NCI-H1694 (cell line): ENCODE measurements around the gene S100A6.
"Not testable (repeated sequence)": the region's sequence is repeated elsewhere in the genome, so short reads cannot be mapped to it uniquely, and the experiment has no call there.

ENCODE experiments used
- DNase-seq: peaks from one replicate; lab custom pipeline; 2025; lab: John Stamatoyannopoulos, UW

Gene S100A6

DNA sequence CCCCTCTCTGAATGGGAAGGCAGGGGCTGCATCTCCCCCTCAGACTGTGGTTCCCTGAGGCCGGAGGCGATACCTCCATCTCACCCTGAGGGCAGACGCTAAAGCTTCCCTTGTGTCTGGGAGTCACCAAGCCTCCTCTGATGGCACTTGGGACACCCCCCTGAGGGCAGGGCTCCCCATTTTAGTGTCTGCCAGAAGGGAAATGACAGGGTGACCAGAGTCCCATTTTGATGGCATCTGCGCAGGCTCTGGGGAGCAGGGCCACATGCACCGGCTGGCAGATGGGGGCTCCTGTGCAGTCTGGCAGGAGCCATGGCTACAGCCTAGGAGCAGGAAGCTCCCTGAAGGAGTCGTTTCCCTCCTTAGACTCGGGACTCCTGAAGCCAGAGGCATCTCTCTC lies 28.2 kb upstream of the S100A6 start:
- no peak for DNase-seq

DNA sequence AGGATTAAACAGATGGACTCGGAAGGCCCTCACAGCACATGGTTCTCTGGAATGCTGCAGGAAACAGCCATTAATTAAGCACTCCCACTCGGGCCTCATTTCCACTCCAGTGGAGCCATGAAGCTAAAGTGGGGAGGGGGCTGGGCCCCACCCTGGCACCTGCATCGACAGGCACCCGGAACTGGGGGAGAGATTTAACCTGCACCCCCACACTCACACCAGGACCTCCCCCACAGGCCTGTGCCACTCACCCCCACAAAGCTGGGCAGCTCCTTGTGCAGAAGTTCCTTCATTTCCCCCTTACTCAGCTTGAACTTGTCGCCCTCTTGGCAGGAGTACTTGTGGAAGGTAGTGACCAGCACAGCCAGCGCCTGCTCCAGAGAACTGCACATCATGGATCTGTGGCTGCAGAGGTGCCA lies 27.7 kb upstream of the S100A6 start:
- DNase-seq: no peak

DNA sequence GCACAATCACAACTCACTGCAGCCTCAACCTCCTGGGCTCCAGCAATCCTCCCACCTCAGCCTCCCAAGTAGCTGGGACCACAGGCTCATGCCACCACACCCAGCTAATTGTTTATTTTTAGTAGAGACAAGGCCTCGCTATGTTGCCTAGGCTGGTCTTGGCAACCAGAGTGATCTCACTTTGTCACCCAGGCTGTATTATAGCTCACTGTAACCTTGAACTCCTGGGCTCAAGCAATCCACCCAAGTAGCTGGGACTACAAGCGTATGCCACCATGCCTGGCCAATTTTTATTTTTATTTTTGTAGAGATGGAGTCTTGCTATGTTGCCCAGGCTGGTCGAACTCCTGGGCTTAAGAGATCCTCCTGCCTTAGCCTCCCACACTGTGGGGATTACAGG lies 26.2 kb upstream of the S100A6 start:
- DNase-seq: not testable (repeated sequence)

DNA sequence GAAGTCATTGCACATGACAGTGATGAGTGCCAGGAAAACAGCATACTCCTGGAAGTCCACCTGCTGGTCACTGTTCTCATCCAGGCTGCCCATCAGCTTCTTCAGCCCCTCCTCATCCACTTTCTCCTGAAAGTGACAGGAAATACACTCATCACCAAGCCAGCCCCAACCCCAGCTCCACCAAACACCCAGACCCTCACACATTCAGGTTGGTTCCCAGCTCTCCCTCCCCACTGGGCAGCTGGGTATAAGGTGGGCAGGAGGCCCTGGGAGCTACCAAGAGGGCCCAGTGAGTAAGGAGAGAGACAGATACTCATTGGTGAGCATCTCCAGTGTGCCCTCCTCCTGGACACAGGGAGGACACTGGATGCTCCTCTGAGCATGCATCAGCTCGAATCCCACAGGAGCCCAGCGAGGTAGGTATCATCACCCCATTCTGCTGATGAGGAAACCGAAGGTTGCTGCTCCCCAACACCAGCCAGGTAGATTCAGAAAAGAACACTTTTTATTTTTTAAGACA lies 25.7 kb upstream of the S100A6 start:
- no peak for DNase-seq

DNA sequence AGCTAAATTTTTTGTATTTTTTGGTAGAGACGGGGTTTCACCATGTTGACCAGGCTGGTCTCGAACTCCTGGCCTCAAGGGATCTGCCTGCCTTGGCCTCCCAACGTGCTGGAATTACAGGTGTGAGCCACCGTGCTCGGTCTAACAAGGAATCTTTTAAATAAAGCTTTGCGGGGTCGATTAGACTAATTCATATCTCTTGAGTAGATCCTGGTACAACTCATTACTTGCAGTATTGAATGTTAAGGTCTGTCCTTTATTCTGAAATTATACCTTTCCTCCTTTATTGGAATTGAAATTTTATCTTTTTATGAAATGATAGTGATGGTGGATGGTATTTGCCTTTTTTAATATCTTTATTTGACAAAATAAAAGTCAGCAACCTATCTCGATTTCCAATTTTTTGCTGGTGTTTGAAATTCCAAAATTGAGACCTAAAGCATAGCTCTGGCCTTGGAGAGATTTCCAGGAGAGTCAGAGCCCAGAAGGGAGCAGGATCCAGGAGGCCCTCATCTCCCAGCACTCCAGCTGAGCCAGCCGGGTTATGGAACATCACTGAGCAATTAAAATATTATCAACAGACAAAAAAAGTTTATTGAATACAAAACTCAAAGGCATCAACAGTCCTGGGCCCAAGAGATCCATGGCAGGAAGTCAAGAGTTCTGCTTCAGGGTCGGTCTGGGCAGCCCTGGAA lies 25.1 kb upstream of the S100A6 start:
- no peak for DNase-seq

DNA sequence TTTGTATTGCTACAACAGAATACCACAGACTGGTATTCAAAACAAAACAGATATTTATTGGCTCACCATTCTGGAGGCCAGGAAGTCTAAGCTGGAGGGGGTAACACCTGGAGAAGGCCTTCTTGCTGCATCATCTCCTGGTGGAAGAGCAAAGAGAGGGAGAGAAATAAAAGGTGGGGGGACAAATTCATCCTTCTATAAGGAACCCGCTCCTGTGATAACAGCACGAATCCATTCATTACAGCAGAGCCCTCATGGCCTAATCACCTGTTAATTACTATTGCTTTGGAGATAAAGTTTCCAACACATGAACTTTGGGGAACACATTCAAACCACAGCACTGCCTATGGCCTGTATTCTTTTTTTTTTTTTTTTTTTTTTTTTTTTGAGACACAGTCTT lies 24.4 kb upstream of the S100A6 start:
- DNase-seq: no peak

DNA sequence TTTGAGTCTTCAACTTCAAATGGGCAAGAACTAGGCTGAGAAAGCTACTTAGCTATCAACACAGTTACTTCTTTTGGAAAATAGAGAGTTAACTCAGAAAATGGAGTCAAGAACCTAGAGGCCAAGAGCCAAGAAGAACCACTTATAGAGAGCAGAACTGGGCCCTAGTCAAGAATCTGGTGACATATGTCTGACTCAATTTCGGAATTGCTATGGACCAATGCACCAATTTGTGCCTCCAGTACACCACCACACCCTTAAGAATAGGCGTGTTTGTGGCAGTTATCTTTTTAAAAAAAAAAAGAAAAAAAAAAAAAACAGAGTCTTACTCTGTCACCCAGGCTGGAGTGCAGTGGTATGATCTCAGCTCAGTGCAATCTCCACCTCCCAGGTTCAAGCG lies 22.1 kb upstream of the S100A6 start:
- DNase-seq: no peak

DNA sequence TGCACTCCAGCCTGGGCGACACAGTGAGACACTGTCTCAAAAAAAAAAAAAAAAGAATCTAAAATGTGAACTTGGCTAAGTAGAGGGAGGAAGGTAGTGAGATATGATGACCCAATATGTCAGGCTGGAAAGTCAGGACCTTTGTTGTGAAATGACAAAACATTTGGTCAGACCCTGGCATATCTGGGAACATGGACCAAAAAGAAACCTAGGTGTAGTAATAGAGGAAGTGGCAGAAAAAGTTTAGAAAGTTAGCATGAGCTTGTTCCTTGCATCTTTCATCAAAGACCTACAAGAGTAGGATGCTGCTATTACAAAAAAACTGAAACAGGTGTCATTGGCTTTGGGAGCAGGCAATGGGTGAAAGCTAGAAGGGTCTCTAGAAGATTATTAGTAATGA lies 20.6 kb upstream of the S100A6 start:
- no peak for DNase-seq

DNA sequence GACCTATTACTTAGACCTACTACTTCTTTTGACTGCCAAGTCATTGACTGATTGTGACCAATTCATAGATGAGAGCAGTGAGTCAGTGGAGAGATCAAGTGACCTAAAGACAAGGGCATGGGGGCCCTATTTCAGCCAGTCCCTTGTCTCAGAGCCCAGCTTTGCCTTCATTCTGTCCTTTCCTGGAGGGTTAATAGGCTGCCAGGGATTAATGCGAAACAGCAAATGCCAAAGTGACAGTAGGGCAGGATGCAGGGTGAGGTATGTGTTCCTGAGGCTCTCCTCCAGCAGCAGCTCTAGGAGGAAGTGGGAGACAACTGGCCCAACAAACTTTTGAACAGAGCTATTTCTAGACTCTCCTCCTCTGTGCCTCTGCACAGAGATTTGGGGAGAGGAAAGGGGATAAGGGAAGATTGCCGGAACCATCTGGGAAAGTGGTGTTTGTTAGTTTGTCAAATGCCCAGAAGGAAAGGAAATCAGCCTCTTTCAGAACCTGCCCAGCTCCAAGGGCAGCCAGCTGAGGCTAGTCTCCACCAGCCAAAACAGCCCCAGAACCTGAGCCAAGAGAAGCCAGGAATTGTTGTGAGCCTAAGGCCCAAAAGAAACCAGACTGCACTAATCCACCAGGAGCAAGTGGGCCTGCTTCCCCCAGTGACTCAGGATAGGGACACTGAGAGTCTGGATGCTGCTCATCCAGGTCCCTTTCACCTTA lies 18.2 kb upstream of the S100A6 start:
- DNase-seq: no peak

DNA sequence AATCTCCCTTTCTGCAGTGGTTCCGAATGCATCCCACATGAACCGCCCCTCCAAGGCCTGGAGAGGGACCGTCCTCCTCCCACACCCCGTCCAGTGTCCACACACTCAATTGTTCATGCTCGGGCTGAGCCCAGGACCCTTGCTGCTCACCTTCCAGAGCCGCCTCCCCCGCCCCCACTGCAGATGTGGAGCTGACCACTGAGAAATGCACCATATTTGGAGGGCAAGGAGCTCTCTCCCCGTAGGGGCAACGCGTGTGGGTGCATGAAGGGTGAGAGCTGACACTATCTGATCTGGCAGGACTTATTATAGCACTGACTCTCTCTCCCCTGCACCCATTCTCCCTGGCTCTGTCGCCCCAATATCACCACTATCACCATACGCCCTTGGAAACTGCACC lies 17.3 kb upstream of the S100A6 start:
- no peak for DNase-seq

DNA sequence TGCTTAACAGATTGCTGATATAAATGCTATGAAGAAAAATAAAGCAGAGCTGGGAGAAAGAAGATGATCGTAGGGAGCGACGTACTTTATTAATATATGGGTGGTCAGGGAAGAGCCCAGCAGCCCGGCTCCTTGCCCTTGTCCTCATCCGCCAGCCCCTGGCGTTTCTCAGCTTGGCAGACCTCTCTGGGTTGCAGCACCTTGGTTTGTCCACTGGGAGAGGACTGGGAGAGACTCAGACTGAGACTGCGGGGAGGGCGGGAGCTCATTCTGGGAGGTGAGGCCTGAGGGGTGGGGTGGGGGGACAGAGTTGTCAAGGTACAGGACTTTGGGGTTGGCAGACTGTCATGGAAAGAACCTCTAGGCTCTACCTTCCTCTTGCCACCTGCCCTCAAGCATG lies 16.5 kb upstream of the S100A6 start:
- DNase-seq: no peak

DNA sequence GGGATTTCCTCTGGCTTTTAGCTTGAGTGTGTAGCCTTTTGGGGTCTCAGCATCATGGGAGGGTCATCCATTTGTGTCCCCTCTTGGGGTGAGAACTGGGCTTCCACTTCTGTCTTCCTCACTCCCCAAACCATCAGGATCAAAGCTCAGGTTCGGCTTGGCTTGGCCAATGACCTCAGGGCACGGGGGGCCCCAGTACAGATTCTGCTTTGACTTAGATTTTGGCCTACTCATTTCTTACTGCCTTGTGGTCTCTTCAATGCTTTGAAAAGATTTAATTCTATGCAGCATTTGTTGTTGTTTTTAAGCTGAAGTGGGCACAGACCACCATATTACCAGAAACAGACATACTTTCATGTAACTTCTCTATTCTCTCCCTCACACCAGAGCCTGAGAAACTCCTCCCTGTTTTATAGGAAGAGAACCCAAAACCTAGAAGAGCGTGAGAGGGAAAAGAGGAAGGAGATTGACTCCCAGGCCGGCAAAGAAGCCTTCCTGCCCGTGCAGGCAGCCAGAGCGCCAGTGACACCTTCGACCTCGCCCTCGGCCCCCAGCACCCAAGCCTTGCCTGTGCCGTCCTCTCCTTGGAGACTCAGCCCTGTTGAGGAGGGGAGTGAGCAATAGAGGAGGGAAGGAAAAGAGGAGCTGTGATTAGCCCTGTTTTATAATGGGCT lies 15.2 kb upstream of the S100A6 start:
- no peak for DNase-seq

DNA sequence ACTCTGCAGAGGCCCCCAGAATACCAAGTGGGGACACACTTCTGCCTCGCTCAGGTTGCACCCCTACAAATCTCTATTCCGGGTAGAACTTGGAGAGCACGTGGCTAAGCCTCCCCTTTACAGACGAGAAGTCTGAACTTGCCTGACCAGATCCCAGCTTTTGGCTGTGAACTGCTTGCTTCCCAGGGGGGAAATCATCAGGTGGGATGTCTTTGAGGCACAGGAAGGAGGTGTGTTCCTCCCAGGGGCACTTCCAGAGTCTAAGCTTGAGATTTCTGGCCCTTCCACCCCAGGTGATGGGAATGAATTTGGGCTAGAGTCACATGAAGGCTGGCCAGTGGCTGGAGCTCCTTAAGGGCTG lies 14.6 kb upstream of the S100A6 start:
- DNase-seq: no peak

DNA sequence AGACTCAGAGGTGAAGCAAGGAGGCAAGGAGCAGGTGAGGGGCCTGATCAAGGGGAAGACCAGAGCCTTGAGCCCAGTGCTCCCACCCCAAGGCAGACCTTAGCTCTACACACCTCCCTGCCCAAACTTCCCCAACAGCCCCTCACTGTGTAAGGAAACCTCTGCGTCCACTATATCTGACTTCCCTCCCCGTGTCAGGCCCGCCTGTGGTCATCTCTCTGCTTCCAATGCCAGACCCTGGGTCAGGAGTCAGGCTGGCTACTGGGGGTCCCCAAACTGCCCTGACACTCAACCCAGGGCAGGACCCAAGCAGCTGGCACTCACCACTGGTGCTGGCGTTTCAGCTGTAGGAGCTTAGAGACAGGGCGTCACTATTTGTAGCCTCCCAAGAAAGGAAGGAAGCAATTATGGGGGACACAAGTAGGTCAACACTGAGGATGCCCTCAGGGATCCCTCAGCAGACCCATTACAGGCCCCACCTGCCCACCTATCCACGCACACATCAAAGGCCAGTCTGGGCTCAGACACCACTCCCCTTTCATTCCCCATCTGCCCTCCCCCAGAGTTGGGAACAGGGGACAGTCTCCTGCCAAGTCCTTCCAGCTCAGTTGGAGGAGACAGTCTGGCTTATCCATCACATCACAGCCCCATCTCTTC lies 14.1 kb upstream of the S100A6 start:
- DNase-seq: no peak

DNA sequence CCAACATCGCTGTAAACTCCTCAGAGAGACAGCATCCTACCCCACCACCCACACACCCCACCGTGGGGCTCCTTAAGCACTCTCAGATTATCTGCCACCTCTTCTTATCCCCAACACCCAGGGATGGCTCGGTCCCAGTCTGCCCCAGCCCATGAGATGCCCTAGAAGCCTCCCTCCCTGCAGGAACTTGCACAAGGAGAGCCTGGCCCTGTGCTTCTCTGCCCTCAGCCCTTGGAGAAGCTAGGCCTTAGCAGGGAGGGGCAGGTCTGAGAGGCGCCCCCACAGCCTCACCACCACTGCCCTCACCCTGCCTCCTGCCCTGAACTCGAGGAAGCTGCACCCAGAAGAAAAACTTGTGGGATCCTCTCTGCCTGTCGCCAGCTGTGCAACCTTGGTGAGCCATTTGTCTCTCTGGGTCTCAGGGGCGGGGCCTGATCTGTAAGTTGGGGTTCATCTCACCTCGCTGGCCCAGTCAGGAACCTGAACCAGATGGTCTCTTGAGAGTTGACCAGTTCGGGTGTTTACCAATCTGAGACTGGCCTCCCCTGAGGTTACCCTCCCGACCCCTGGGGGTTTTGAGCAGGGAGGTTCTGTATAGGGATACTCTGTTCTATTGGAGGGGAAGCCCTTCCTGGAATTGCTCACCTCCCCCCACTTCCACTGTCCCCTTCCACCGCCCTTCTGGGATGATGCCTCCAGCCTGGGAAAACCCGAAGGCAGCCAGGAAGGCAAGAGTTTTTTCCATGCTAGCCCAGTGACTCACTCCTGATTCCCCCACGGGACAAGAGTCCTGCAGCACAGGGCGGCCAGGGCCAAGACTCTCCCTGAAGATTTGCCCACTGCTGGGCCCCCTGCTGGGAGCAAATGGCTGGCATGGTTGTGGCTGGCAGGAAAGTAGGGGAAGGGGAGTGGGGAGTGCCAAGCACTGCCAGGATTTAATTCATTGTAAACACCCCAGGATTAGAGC lies 13.2 kb upstream of the S100A6 start, which contains the start of gene S100A3:
S100A3 (minus strand) TSS at position 537 of the 967 bp plus-strand sequence. CDS start 773 bp downstream, outside the sequence.
- no peak for DNase-seq

DNA sequence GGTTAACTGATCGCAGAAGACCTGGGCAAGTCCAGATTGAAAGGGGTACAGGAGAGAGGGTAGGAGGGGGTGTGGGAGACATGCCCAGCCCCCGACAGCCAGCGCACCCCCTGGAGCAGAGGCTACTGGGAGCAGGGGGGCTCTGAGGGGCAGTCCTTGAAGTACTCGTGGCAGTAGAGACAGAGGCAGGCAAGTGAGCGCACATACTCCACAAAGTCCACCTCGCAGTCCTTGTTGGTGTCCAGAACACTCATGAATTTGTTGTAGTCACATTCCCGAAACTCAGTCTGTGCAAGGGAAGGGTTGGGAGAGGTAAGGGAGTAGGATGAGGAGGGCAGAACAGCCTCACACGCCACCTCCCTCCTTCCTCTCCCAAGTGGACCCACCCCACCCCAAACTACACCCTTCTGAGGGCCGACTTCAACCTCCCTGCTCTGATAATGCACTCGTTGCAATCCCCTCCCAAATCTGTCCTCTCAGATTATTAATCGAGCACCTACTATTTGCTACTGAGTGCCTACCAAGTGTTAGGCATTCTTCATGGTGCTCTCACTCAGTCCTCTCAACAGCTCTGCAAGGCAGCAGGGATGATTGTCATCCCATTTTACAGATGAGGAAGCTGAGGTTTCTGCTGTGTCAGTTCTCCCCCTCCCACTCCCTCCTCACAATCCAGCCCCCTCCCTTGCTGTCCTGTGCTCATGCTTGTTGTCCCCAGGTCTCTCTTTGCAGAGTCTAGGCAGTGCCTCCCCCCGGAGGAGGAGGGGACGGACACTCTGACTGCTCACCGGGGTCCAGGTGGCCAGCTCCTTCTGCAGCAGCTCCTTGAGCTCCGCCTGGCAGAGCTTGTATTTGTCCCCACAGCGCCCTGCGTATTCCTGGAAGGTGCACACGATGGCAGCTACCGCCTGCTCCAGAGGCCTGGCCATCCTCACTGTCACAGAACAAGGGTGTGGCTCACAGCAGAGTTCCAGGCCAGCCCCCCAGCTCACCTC lies 12.1 kb upstream of the S100A6 start:
- DNase-seq: no peak

DNA sequence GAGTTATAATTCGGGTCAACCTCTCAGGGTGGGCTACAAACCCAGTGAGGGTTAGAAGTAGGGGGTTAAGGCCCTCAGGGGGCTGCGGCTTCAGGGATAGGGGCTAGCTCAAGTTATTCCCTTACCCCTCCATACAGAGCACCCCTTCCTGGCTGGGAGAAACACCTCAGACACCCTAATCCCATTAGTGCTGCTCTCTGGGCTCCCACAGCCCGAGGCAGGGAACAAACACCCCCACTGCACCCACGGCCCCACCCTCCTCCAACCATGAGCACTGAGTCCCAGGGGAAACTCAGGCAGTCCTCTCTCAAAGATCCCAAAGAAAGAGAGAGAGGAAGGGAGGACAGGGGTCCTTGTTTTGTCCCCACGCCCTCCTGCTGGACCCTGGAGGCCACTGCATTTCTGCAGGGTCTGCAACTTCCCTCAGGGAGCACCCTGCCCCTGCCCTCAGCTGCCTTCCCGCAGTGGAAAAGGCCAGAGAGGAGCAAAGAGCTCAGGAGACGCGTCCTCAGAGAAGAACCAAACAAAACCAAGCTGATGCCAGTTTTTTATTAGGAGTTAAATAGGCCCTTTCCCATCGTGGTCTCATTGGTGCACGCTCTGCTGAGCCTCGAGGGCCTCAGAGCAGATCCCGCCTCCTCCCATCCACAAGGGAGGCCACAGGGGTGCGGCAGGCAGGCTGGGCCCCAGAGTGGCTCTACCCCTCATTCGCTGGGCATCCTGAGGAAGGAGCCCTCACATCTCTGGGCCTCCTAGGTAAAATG lies 11.2 kb upstream of the S100A6 start:
- no peak for DNase-seq

DNA sequence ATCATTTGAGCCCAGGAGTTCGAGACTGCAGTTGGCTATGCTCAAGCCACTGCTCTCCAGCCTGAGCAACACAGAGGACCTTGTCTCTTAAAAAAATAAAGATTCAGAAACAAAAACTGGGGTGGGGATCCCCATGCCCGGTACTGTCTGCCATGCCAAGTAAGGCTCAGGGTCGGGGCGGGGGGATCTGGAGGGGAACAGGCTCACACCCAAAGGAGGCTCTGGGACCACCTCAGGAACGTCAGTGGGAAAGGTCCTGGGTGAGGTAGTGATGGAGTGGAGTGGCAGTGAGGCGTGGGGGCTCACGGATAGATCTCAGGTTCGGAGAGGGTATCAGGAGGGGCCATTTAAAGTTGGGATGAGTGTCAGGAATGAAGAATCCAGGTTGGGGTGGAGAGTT lies 10.6 kb upstream of the S100A6 start:
- DNase-seq: no peak
